GM23248 (cell line): Measurements from ENCODE around the gene CACHD1. TPM values are rescaled to one million over a fixed set of nuclear protein-coding genes. Genes with fewer than 3 reads are reported as not detected.

Experiments
- DNase-seq: peaks from one replicate; pipeline ENCODE4 v3.0.0-alpha.2; 2015
- H2AFZ ChIP-seq: fragments of 200-600 bp; sonication (generic); 2 replicates; pipeline ENCODE4 v1.6.1; 2016; ENCODE audit warnings: antibody characterized with exemption
- H3F3A ChIP-seq: fragments of 200-600 bp; sonication (generic); 2 replicates; pipeline ENCODE4 v1.6.1; 2016; ENCODE audit warnings: mild to moderate bottlenecking, antibody characterized with exemption, mixed run types; ENCODE audit not compliant: insufficient read depth
- H3K27ac ChIP-seq: fragments of 200-600 bp; sonication (generic); 2 replicates; pipeline ENCODE4 v1.5.1; 2016; ENCODE audit warnings: mild to moderate bottlenecking
- H3K27me3 ChIP-seq: fragments of 200-600 bp; sonication (generic); replicated peaks from 2 replicates; pipeline ENCODE4 v1.6.1; 2016; ENCODE audit warnings: mild to moderate bottlenecking; ENCODE audit not compliant: insufficient read depth
- H3K36me3 ChIP-seq: fragments of 200-600 bp; sonication (generic); 2 replicates; pipeline ENCODE4 v1.6.1; 2016; ENCODE audit warnings: low read depth, mild to moderate bottlenecking
- H3K4me1 ChIP-seq: fragments of 200-600 bp; sonication (generic); 2 replicates; pipeline ENCODE4 v1.6.1; 2016; ENCODE audit warnings: mild to moderate bottlenecking; ENCODE audit not compliant: insufficient read depth
- H3K4me2 ChIP-seq: fragments of 200-600 bp; sonication (generic); one replicate; pipeline ENCODE4 v1.6.1; 2016; ENCODE audit warnings: mild to moderate bottlenecking; ENCODE audit not compliant: unreplicated experiment
- H3K4me3 ChIP-seq: fragments of 200-600 bp; sonication (generic); 2 replicates; pipeline ENCODE4 v1.5.1; 2016; ENCODE audit warnings: mild to moderate bottlenecking
- H3K79me2 ChIP-seq: fragments of 200-600 bp; sonication (generic); 2 replicates; pipeline ENCODE4 v1.6.1; 2016; ENCODE audit warnings: mild to moderate bottlenecking; ENCODE audit not compliant: insufficient read depth
- H3K9ac ChIP-seq: fragments of 200-600 bp; sonication (generic); 2 replicates; pipeline ENCODE4 v1.6.1; 2016; ENCODE audit warnings: mild to moderate bottlenecking
- H3K9me2 ChIP-seq: fragments of 200-600 bp; sonication (generic); 2 replicates; pipeline ENCODE4 v1.6.1; 2016; ENCODE audit warnings: mixed run types, mild to moderate bottlenecking, moderate library complexity; ENCODE audit not compliant: insufficient read depth
- H3K9me3 ChIP-seq: fragments of 200-600 bp; sonication (generic); one replicate; pipeline ENCODE4 v1.6.1; 2017; ENCODE audit warnings: low read depth
- H4K20me1 ChIP-seq: fragments of 200-600 bp; sonication (generic); 2 replicates; pipeline ENCODE4 v1.6.0; 2016; ENCODE audit not compliant: insufficient read depth
- EZH2 ChIP-seq: fragments of 200-600 bp; sonication (generic); IDR thresholded peaks from 2 replicates; pipeline ENCODE4 v1.6.1; 2018; ENCODE audit warnings: antibody characterized with exemption, mild to moderate bottlenecking; ENCODE audit not compliant: insufficient read depth, poor library complexity, severe bottlenecking
- EZH2phosphoT487 ChIP-seq: fragments of 200-600 bp; sonication (generic); IDR thresholded peaks from 2 replicates; pipeline ENCODE4 v1.6.1; 2018; ENCODE audit warnings: antibody characterized with exemption, moderate library complexity, mild to moderate bottlenecking, low read depth; ENCODE audit not compliant: insufficient read depth
- WGBS, 2 experiments: methylation state at CpG; one replicate each; pipeline ENCODE4 v1.1.6; 2015 to 2017; ENCODE audit warnings: low lambda C conversion rate in 2 of 2, low coverage in 1 of 2; ENCODE audit errors: missing lambda C conversion rate in 2 of 2; 5-methylcytosine and 5-hydroxymethylcytosine counted together
- in situ Hi-C: fragments of 300-500 bp; cut with MboI; formaldehyde crosslinking; loops from 2 replicates; pipeline ENCODE4 v1.15.0; 2020
- polyA plus RNA-seq: library from polyadenylated mRNA; unstranded; fragments of >200 nt; fragmentation: Nextera tagmentation; extraction: Ambion mirVana; gene quantifications from 2 replicates; pipeline ENCODE4 v1.2.1, GENCODE V29; 2016
- total RNA-seq: library from RNA; depleted of rRNA; stranded (reverse); fragments of >200 nt; shearing (Covaris generic); gene quantifications from 2 replicates; pipeline ENCODE4 v1.2.3, GENCODE V29; 2014

Gene CACHD1
- total and polyA plus RNA-seq, 2 experiments from 2014 or later: 1.9 to 9.3 TPM

- H3K9me3 ChIP-seq: no peaks in the 10 kb centered on the region
- TF ChIP-seq EZH2 (no peak), EZH2phosphoT487 (no peak)
- no peaks in the 10 kb centered on the region for H3K36me3 ChIP-seq
- H3F3A ChIP-seq: no peaks in the 10 kb centered on the region
- H3K79me2 ChIP-seq: no peaks in the 10 kb centered on the region; the same call in 1 of the 2 replicates
- no peak overlapping the region for H3K27ac ChIP-seq
- H3K9ac ChIP-seq: no peak overlapping the region
- in situ Hi-C loops: no loop called here
- H2AFZ ChIP-seq: no peak overlapping the region
- no peak overlapping the region for H3K4me2 ChIP-seq
- no peaks in the 10 kb centered on the region for H3K9me2 ChIP-seq
- H3K27me3 ChIP-seq: no peaks in the 10 kb centered on the region
- no peaks in the 10 kb centered on the region for H3K4me1 ChIP-seq
- no peak for DNase-seq
- no peak overlapping the region for H3K4me3 ChIP-seq
- H4K20me1 ChIP-seq: no peaks in the 10 kb centered on the region
- WGBS, 2 experiments: 77 to 79% methylated on average over 2 of the region's 2 CpGs
Measured at GRCh38 chr1:64488862-64489261, 18.9 kb downstream of the CACHD1 start.

- no peaks in the 10 kb centered on the region for H3K27me3 ChIP-seq
- no peaks in the 10 kb centered on the region for H3K4me1 ChIP-seq
- no peak overlapping the region for H3K4me2 ChIP-seq
- H3K9ac ChIP-seq: no peak overlapping the region
- H3K79me2 ChIP-seq: no peaks in the 10 kb centered on the region; the same call in 1 of the 2 replicates
- DNase-seq: no peak
- H3K36me3 ChIP-seq: no peaks in the 10 kb centered on the region
- no peak overlapping the region for H3K27ac ChIP-seq
- in situ Hi-C loops: no loop called here
- H3K4me3 ChIP-seq: no peak overlapping the region
- no peaks in the 10 kb centered on the region for H3K9me2 ChIP-seq
- no peaks in the 10 kb centered on the region for H4K20me1 ChIP-seq
- no peak overlapping the region for H2AFZ ChIP-seq
- no peaks in the 10 kb centered on the region for H3F3A ChIP-seq
- TF ChIP-seq EZH2 (no peak), EZH2phosphoT487 (no peak)
- H3K9me3 ChIP-seq: no peaks in the 10 kb centered on the region
Measured at GRCh38 chr1:64489707-64490106, 19.8 kb downstream of the CACHD1 start.

GRCh38 chr1:64490213-64490818, 20.4 kb downstream of the CACHD1 start:
- Histone ChIP-seq H3K27ac (no peak overlapping the region), H3K4me2 (no peak overlapping the region), H2AFZ (no peak overlapping the region), H3K36me3 (no peaks in the 10 kb centered on the region), H3K9me2 (no peaks in the 10 kb centered on the region), H3K4me1 (no peaks in the 10 kb centered on the region), H3K27me3 (no peaks in the 10 kb centered on the region), H3K9ac (no peak overlapping the region), H3F3A (no peaks in the 10 kb centered on the region), H3K4me3 (no peak overlapping the region), H3K79me2 (no peaks in the 10 kb centered on the region; the same call in 1 of the 2 replicates), H4K20me1 (no peaks in the 10 kb centered on the region), H3K9me3 (no peaks in the 10 kb centered on the region)
- in situ Hi-C loops: no loop called here
- no peak for DNase-seq
- TF ChIP-seq EZH2phosphoT487 (no peak), EZH2 (no peak)
- 26 to 31% methylated on average over 3 of the region's 3 CpGs for WGBS, 2 experiments

GRCh38 chr1:64492424-64492823, 22.5 kb downstream of the CACHD1 start:
- no peaks in the 10 kb centered on the region for H3K9me3 ChIP-seq
- no peaks in the 10 kb centered on the region for H3F3A ChIP-seq
- H3K27ac ChIP-seq: no peak overlapping the region
- 97 to 99% methylated on average over 8 of the region's 8 CpGs for WGBS, 2 experiments
- H2AFZ ChIP-seq: no peak overlapping the region
- peaks cover 7% of the 10 kb centered on the region; the same call in 1 of the 2 replicates for H3K4me1 ChIP-seq
- H4K20me1 ChIP-seq: no peaks in the 10 kb centered on the region
- no peak for DNase-seq
- H3K36me3 ChIP-seq: no peaks in the 10 kb centered on the region
- TF ChIP-seq EZH2phosphoT487 (no peak), EZH2 (no peak)
- H3K79me2 ChIP-seq: no peaks in the 10 kb centered on the region; the same call in 1 of the 2 replicates
- no peak overlapping the region for H3K9ac ChIP-seq
- H3K27me3 ChIP-seq: no peaks in the 10 kb centered on the region
- H3K9me2 ChIP-seq: no peaks in the 10 kb centered on the region
- no peak overlapping the region for H3K4me2 ChIP-seq
- no peak overlapping the region for H3K4me3 ChIP-seq
- in situ Hi-C loops: no loop called here
